Measurements from ENCODE around the gene GDPD2. TPM values are rescaled to one million over a fixed set of nuclear protein-coding genes. Genes with fewer than 3 reads are reported as not detected.

The GDPD2 gene
- total RNA-seq, 4 donors from 2014 or later = 0.21 TPM; not detected in 3

DNA sequence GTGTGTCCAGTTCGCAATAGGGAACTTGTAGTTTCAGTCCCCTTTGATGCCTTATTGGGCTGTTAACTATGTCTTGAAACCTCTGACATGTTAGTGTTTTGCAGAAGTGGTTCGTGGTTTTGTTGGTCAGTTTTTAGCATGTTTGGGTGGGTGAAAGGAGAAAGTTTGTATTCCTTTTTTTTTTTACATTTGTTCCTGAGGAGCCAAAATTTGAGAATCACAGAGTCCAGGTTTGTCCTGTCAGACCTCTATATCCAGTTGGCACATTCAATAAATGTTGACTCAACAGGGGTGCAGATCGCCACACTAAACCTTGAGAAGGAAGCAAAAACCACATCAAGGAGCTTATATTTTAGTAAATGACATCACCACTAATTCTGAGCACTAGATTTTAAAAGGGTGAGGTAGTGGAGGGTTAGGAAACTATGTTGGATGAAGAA, 47.8 kb downstream of the GDPD2 start:
- no peak for DNase-seq
- Histone ChIP-seq H3K36me3 (no peaks in the 10 kb centered on the region), H3K27me3 (no peaks in the 10 kb centered on the region), H3K4me3 (no peak overlapping the region), H3K9me3 (no peaks in the 10 kb centered on the region), H3K27ac (no peak overlapping the region), H3K4me1 (no peaks in the 10 kb centered on the region)
- intact Hi-C loops (cut with DNase I; ENCODE audit: low total_unique reads) = no loop called here
- no peak for TF ChIP-seq CTCF (IDR thresholded peaks at IDR 0.05)
- no peak for TF ChIP-seq POLR2A (IDR thresholded peaks at IDR 0.05)

GRCh38 chrX:70476166-70476933, 53.2 kb downstream of the GDPD2 start:
- no peaks in the 10 kb centered on the region for H3K27me3 ChIP-seq

GRCh38 chrX:70476934-70477733, 54.0 kb downstream of the GDPD2 start:
- no peaks in the 10 kb centered on the region for H3K36me3 ChIP-seq
- no peaks in the 10 kb centered on the region for H3K27me3 ChIP-seq
- TF ChIP-seq CTCF (IDR thresholded peaks at IDR 0.05) = no peak
- no peak for TF ChIP-seq POLR2A (IDR thresholded peaks at IDR 0.05)
- intact Hi-C loops (cut with DNase I; ENCODE audit: low total_unique reads) = no loop called here
- H3K27ac ChIP-seq = peak overlapping the region; percentile 55 to 70
- no peaks in the 10 kb centered on the region for H3K4me1 ChIP-seq
- DNase-seq = peak; percentile 51 to 58
- no peak overlapping the region for H3K4me3 ChIP-seq
- H3K9me3 ChIP-seq = no peaks in the 10 kb centered on the region

More at GRCh38 chrX:70476166-70476933, 53.2 kb downstream of the GDPD2 start:
- H3K27ac ChIP-seq = peak overlapping the region; percentile 55 to 70
- H3K4me1 ChIP-seq = no peaks in the 10 kb centered on the region
- no peaks in the 10 kb centered on the region for H3K9me3 ChIP-seq
- H3K4me3 ChIP-seq = no peak overlapping the region
- DNase-seq = no peak
- H3K36me3 ChIP-seq = no peaks in the 10 kb centered on the region
- intact Hi-C loops (cut with DNase I; ENCODE audit: low total_unique reads) = no loop called here
- TF ChIP-seq CTCF (IDR thresholded peaks at IDR 0.05) (no peak), POLR2A (IDR thresholded peaks at IDR 0.05) (no peak)

DNA sequence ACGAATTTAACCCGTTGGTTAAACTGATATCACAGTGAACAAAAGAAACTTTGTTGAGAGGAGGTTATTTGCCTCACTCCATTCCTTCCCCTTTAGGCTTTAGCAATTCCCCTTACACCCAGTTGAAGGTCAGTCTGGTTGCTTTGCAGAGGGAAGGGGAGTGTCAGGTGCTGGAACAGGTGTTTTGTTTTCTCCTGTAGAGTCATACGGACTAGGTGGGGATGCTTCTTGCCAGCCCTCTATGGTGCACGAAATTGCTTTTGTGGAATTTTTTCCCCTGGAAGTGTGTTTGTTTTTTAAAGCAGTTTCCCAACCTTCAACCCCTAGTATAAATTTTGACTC, 54.6 kb downstream of the GDPD2 start:
- H3K9me3 ChIP-seq = no peaks in the 10 kb centered on the region
- peak overlapping the region; percentile 55 to 70 for H3K27ac ChIP-seq
- DNase-seq = no peak
- intact Hi-C loops (cut with DNase I; ENCODE audit: low total_unique reads) = no loop called here
- no peaks in the 10 kb centered on the region for H3K4me1 ChIP-seq
- no peaks in the 10 kb centered on the region for H3K27me3 ChIP-seq
- H3K36me3 ChIP-seq = no peaks in the 10 kb centered on the region
- TF ChIP-seq CTCF (IDR thresholded peaks at IDR 0.05) (no peak), POLR2A (IDR thresholded peaks at IDR 0.05) (no peak)
- H3K4me3 ChIP-seq = no peak overlapping the region
